ENCODE measurements around the gene TIAM1. TPM values are rescaled to one million over a fixed set of nuclear protein-coding genes. Genes with fewer than 3 reads are reported as not detected.

The TIAM1 gene
- total RNA-seq, 1 experiment from 2014 or later: 3.7 TPM

DNA sequence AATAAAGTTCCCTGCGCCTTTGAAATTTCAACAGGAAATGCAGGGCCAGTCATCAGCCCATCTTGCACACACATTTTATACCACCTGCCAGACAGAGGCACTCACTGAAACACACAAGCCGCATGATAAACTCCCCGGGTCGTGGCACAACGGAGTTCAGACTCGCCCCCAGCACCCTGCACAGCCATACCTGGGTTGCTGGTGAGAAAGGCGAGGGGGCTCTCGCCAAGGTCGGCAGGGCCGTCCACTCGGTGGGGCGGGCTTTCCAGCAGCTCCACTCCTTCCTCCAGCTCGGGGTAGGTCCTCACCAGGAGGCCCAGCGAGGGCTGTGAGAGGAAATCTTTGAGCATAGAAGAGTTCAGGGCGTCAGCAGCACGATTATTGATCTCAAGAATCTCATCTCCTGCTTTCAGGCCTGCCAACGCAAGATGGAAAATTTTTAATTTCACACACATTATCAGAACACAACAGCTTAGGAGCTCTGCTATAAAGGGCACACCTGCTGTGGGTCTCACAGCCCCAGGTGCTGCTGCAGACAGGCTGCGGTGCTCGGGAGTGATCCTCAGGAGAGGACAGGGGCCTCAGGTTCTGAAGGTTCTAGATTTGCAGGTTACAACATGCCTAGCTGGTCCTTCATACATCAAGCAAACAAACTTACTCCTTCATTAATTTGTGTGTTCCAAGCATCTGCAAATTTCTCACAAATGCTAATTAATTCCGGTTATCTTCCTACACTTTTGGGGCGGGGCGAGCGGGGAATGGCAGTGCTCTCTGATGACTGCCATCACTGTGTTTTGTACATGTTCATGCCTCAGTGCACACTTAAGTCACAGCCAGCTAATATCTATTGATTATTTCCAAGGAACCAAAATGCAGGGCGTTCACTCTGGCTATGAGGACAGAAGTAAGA, 161.6 kb downstream of the TIAM1 start:
- POLR2A ChIA-PET: no interaction called here

DNA sequence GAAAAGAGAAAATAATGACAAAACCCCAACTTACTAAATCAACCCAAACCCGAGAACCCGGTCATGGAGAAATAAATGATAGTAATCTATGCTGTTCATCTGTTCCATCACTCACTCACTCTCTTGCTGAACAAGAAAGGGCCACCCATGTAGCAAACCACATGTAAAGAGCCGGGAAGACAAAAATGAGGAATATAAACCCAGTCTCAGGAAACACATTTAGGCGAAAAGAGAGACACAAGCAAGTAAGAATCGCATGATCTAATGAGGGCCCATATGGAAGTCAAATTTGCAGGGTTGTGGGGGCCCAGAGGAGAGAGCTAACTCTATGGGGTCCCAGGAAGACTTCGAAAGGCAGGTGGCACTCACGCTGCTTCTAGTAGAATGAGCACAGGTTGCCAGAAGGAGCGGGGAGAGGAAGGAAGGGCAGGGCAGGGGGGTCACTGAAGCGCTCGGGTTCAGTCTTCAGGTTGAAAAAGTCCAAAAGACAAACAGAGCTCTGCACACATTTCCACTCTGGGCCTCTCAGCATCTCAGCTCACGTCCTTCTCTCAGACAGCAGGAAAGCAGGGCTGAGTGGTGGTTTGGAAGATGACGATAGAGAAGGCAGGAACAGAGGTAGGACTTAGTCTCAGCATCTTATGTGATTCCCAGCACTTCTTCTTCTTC, 162.8 kb downstream of the TIAM1 start:
- Histone ChIP-seq H3K4me3 (ENCODE audit: low read depth in 2 of 2, low read length in 2 of 2) (no peak overlapping the region), H3K27me3 (ENCODE audit: control insufficient read depth, insufficient read depth, low read length) (no peaks in the 10 kb centered on the region), H3K9me3 (ENCODE audit: control insufficient read depth, insufficient read depth, low read depth, low read length) (no peaks in the 10 kb centered on the region), H3K36me3 (ENCODE audit: control insufficient read depth, insufficient read depth, low read length) (no peaks in the 10 kb centered on the region), H3K4me1 (ENCODE audit: control insufficient read depth, insufficient read depth, low read length) (no peaks in the 10 kb centered on the region), H3K27ac (ENCODE audit: low read length) (no peak overlapping the region)
- no peak for DNase-seq (ENCODE audit: low read depth, low spot score)
- BruUV-seq (replicated peaks): no TSS peak
- TF ChIP-seq TCF7L2 (IDR thresholded peaks at IDR 0.05; ENCODE audit: low read depth, low read length) (no peak), SIN3A (IDR thresholded peaks at IDR 0.05; ENCODE audit: borderline replicate concordance, insufficient read depth, low read depth, low read length) (no peak), POLR2AphosphoS5 (IDR thresholded peaks at IDR 0.05; ENCODE audit: low read depth, low read length) (no peak)
- TF ChIP-seq, protein P1, sequence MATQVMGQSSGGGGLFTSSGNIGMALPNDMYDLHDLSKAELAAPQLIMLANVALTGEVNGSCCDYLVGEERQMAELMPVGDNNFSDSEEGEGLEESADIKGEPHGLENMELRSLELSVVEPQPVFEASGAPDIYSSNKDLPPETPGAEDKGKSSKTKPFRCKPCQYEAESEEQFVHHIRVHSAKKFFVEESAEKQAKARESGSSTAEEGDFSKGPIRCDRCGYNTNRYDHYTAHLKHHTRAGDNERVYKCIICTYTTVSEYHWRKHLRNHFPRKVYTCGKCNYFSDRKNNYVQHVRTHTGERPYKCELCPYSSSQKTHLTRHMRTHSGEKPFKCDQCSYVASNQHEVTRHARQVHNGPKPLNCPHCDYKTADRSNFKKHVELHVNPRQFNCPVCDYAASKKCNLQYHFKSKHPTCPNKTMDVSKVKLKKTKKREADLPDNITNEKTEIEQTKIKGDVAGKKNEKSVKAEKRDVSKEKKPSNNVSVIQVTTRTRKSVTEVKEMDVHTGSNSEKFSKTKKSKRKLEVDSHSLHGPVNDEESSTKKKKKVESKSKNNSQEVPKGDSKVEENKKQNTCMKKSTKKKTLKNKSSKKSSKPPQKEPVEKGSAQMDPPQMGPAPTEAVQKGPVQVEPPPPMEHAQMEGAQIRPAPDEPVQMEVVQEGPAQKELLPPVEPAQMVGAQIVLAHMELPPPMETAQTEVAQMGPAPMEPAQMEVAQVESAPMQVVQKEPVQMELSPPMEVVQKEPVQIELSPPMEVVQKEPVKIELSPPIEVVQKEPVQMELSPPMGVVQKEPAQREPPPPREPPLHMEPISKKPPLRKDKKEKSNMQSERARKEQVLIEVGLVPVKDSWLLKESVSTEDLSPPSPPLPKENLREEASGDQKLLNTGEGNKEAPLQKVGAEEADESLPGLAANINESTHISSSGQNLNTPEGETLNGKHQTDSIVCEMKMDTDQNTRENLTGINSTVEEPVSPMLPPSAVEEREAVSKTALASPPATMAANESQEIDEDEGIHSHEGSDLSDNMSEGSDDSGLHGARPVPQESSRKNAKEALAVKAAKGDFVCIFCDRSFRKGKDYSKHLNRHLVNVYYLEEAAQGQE (IDR thresholded peaks at IDR 0.05; ENCODE audit: insufficient read depth in 1 of 2, low read depth in 2 of 2, low read length in 1 of 2): no peak
- TF ChIP-seq, protein P2, sequence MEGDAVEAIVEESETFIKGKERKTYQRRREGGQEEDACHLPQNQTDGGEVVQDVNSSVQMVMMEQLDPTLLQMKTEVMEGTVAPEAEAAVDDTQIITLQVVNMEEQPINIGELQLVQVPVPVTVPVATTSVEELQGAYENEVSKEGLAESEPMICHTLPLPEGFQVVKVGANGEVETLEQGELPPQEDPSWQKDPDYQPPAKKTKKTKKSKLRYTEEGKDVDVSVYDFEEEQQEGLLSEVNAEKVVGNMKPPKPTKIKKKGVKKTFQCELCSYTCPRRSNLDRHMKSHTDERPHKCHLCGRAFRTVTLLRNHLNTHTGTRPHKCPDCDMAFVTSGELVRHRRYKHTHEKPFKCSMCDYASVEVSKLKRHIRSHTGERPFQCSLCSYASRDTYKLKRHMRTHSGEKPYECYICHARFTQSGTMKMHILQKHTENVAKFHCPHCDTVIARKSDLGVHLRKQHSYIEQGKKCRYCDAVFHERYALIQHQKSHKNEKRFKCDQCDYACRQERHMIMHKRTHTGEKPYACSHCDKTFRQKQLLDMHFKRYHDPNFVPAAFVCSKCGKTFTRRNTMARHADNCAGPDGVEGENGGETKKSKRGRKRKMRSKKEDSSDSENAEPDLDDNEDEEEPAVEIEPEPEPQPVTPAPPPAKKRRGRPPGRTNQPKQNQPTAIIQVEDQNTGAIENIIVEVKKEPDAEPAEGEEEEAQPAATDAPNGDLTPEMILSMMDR (IDR thresholded peaks at IDR 0.05): no peak
- no peak for ATAC-seq
- ChIA-PET CTCF (interaction anchor here (0.6 to 1.1 kb wide), 3 partner anchors 82 to 978 kb away, joined by 3 to 5 read pairs (median 3); no protein-coding TSS in a partner anchor), POLR2A (no interaction called here)
- in situ Hi-C loops (cut with HindIII; ENCODE audit: low pct_unique_long_range_greater_than_20kb, low sequenced_read_pairs): no loop called here
- intact Hi-C loops (cut with micrococcal nuclease; ENCODE audit: unreplicated experiment): no loop called here

More for the DNA sequence above, 161.6 kb downstream of the TIAM1 start:
- Histone ChIP-seq H3K4me1 (ENCODE audit: control insufficient read depth, insufficient read depth, low read length) (no peaks in the 10 kb centered on the region), H3K27ac (ENCODE audit: low read length) (no peak overlapping the region), H3K4me3 (ENCODE audit: low read depth in 2 of 2, low read length in 2 of 2) (no peak overlapping the region), H3K27me3 (ENCODE audit: control insufficient read depth, insufficient read depth, low read length) (no peaks in the 10 kb centered on the region), H3K36me3 (ENCODE audit: control insufficient read depth, insufficient read depth, low read length) (no peaks in the 10 kb centered on the region), H3K9me3 (ENCODE audit: control insufficient read depth, insufficient read depth, low read depth, low read length) (no peaks in the 10 kb centered on the region)
- intact Hi-C loops (cut with micrococcal nuclease; ENCODE audit: unreplicated experiment): no loop called here
- ATAC-seq (no peak), DNase-seq (ENCODE audit: low read depth, low spot score) (no peak)
- BruUV-seq (replicated peaks): no TSS peak
- TF ChIP-seq, protein P2 (IDR thresholded peaks at IDR 0.05): no peak
- TF ChIP-seq, protein P1 (IDR thresholded peaks at IDR 0.05; ENCODE audit: insufficient read depth in 1 of 2, low read depth in 2 of 2, low read length in 1 of 2): no peak
- TF ChIP-seq TCF7L2 (IDR thresholded peaks at IDR 0.05; ENCODE audit: low read depth, low read length) (no peak), SIN3A (IDR thresholded peaks at IDR 0.05; ENCODE audit: borderline replicate concordance, insufficient read depth, low read depth, low read length) (no peak), POLR2AphosphoS5 (IDR thresholded peaks at IDR 0.05; ENCODE audit: low read depth, low read length) (no peak)
- CTCF ChIA-PET: no interaction called here
- in situ Hi-C loops (cut with HindIII; ENCODE audit: low pct_unique_long_range_greater_than_20kb, low sequenced_read_pairs): no loop called here
